Fibroblast of villous mesenchyme (primary cell): ENCODE results near the gene CRAT. TPM values are rescaled to one million over a fixed set of nuclear protein-coding genes. Genes with fewer than 3 reads are reported as not detected.

Experiments used
- DNase-seq: peaks from one replicate; pipeline ENCODE4 v3.0.0-alpha.2; 2010; ENCODE audit warnings: low read depth
- H3K4me3 ChIP-seq: 2 replicates; pipeline ENCODE4 v1.5.1; 2011; ENCODE audit warnings: low read depth, mild to moderate bottlenecking, low read length
- total RNA-seq: library from RNA; depleted of rRNA; stranded (reverse); fragments of >200 nt; gene quantifications from 2 replicates; pipeline ENCODE4 v1.2.3, GENCODE V29; 2012
- TF ChIP-seq, protein P1 (sequence below): IDR thresholded peaks from 2 replicates; pipeline ENCODE4 v1.5.1; 2012; ENCODE audit warnings: low read depth, mild to moderate bottlenecking, low read length; ENCODE audit not compliant: insufficient read depth

CRAT gene
- total RNA-seq, 1 donor = 33.2 TPM

- H3K4me3 ChIP-seq = no peak overlapping the region
- DNase-seq = no peak
- TF ChIP-seq, protein P1, sequence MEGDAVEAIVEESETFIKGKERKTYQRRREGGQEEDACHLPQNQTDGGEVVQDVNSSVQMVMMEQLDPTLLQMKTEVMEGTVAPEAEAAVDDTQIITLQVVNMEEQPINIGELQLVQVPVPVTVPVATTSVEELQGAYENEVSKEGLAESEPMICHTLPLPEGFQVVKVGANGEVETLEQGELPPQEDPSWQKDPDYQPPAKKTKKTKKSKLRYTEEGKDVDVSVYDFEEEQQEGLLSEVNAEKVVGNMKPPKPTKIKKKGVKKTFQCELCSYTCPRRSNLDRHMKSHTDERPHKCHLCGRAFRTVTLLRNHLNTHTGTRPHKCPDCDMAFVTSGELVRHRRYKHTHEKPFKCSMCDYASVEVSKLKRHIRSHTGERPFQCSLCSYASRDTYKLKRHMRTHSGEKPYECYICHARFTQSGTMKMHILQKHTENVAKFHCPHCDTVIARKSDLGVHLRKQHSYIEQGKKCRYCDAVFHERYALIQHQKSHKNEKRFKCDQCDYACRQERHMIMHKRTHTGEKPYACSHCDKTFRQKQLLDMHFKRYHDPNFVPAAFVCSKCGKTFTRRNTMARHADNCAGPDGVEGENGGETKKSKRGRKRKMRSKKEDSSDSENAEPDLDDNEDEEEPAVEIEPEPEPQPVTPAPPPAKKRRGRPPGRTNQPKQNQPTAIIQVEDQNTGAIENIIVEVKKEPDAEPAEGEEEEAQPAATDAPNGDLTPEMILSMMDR = no peak
These were observed 49.6 kb downstream of the CRAT start for GRCh38 chr9:129060991-129061390.

DNA sequence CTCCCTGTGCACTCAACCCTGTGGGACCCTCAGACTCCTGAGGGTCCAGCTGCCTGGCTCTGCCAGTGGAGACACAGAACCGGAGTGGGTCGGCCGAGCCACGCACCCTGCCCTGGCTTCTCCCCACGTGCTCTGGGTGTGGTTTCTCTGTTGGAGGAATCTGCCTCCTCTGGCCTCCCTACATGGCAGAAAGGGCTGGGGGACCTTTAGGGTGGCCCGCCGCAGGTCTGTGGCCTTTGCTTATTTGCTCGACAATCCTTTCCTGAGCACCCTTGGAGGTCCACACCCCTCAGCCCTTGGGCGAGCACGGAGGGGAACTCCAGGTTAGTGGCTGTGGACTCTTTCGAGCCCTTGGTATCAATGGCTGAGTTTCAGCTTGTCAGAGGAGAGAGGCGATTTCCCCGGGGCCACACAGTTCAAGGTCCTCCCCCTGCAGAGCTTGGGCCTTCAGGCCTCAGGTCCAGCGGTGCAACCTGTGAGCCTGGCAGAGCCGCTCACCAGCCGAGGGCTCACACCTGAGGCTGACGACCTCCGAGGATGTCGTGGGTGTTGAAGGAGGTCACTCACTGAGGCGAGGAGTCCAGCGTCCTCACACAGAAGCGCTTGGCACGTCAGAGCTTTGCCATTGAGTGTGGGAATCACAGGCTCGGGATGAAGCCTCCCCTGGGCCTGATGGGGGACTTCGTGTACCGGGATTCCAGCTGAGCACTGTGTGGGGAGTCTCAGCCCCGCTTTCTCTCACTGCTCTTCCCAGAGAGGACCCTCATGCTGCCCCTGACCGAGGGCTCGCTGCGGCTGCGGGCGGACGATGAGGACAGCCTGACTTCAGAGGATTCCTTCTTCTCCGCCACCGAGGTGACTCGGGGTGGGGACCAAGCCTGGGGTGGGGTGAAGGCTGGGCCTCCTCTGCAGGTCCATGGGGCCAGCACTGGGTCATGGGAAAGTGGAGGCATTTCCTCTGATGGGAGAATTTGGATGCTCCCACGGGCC is 50.5 kb downstream of the CRAT start:
- H3K4me3 ChIP-seq = no peak overlapping the region
- TF ChIP-seq, protein P1 = no peak
- DNase-seq = no peak

GRCh38 chr9:129058965-129059795 is 51.4 kb downstream of the CRAT start:
- H3K4me3 ChIP-seq = no peak overlapping the region
- DNase-seq = no peak
- TF ChIP-seq, protein P1 = no peak

GRCh38 chr9:129054163-129054851 is 56.3 kb downstream of the CRAT start:
- TF ChIP-seq, protein P1 = no peak
- DNase-seq = no peak
- no peak overlapping the region for H3K4me3 ChIP-seq

DNA sequence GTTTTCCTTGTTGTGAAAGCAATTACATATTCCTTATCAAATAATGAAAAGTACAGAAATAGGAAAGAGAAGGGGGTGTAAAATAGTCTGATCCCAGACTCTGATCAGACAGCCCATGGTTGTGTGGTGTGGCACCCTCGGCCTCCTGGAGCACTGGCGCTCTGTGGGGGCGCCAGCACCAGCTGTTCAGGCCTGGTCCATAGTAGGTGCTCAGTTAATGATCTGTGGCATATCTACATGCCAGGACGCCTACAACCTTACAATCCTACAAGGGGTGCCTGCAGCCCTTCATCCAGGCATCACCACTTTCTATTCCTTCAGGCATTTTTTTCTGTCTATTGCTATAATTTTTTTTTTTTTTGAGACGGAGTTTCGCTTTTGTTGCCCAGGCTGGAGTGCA is 57.6 kb downstream of the CRAT start:
- no peak for DNase-seq
- no peak overlapping the region for H3K4me3 ChIP-seq
- TF ChIP-seq, protein P1 = no peak

GRCh38 chr9:129052592-129052991 is 58.0 kb downstream of the CRAT start:
- TF ChIP-seq, protein P1 = no peak
- no peak for DNase-seq
- no peak overlapping the region for H3K4me3 ChIP-seq
